ENCODE measurements around the gene ZP4. TPM values are rescaled to one million over a fixed set of nuclear protein-coding genes. Genes with fewer than 3 reads are reported as not detected.

ZP4 gene
- total and polyA plus RNA-seq, 2 of the 4 experiments (the other 2 are of a cell fraction), result not detected

DNA sequence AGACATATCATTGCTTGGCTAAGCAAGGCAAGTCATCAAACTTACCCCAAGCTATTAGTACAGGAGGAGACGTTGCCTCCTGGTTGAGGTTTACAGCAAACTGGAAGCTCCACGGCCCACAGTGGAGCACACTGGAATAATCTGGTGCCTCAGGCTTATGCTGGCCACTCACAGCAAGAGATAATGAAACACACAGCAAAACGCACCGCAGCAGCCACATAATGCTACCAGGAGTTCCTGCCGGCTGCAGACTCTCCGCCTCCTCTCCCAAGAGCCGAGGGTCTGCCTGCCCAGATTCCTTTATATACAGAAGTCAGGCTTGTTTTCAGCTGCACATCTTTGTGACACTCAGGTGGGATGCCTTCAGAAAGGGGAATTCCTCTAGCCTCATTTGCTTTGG, 306 bp downstream of the ZP4 start:
- Histone ChIP-seq H3K4me1 (ENCODE audit: control insufficient read depth, insufficient read depth, low read length) (no peaks in the 10 kb centered on the region), H3K56ac (ENCODE audit: extremely low read depth, insufficient read depth, low read length) (no peak overlapping the region), H4K91ac (ENCODE audit: insufficient read depth, low read depth, low read length) (no peak overlapping the region), H4K5ac (ENCODE audit: low read depth, low read length) (no peak overlapping the region), H3K4ac (ENCODE audit: low read depth, low read length) (no peak overlapping the region), H3K18ac (ENCODE audit: low read depth, low read length) (no peak overlapping the region), H2BK5ac (ENCODE audit: low read depth, low read length, poor library complexity, severe bottlenecking) (no peak overlapping the region), H2AK5ac (ENCODE audit: low read depth, low read length) (no peak overlapping the region), H2BK120ac (ENCODE audit: low read depth, low read length) (no peak overlapping the region), H3K36me3 (ENCODE audit: control insufficient read depth, insufficient read depth, low read length) (no peaks in the 10 kb centered on the region), H3K27me3 (ENCODE audit: control insufficient read depth, insufficient read depth, low read length) (no peaks in the 10 kb centered on the region), H2BK15ac (ENCODE audit: low read depth, low read length) (no peak overlapping the region), H4K20me1 (ENCODE audit: insufficient read depth, low read length) (no peaks in the 10 kb centered on the region), H4K8ac (ENCODE audit: low read depth in 2 of 2, low read length in 2 of 2) (no peak overlapping the region), H2AK9ac (replicated peaks; ENCODE audit: low read depth, low read length, poor library complexity) (no peak overlapping the region), H3K9me3 (ENCODE audit: control insufficient read depth, insufficient read depth, low read length) (peaks cover 5% of the 10 kb centered on the region; the same call in 1 of the 2 replicates), H3K79me1 (ENCODE audit: low read depth in 1 of 2, low read length in 2 of 2) (no peaks in the 10 kb centered on the region), H2BK20ac (ENCODE audit: low read depth, low read length) (no peak overlapping the region), H3K4me2 (ENCODE audit: low read depth, low read length) (no peak overlapping the region), H3K4me3 (ENCODE audit: insufficient read depth, low read depth, low read length) (no peak overlapping the region), H3K9ac (ENCODE audit: low read depth, low read length) (no peak overlapping the region), H3K27ac (ENCODE audit: insufficient read depth, low read length) (no peak overlapping the region), H2AFZ (replicated peaks; ENCODE audit: low read length, poor library complexity) (no peak overlapping the region), H3K14ac (replicated peaks; ENCODE audit: low read depth, low read length) (no peak overlapping the region), H3K9me1 (ENCODE audit: insufficient read depth, low read length) (no peaks in the 10 kb centered on the region), H3K23ac (ENCODE audit: low read depth, low read length) (no peak overlapping the region)
- POLR2A ChIA-PET (ENCODE audit: unreplicated experiment), result no interaction called here
- no peak for TF ChIP-seq FOS (IDR thresholded peaks at IDR 0.05; ENCODE audit: low read depth, low read length)
- no peak for TF ChIP-seq CHD1 (IDR thresholded peaks at IDR 0.05; ENCODE audit: low read depth, low read length)
- TF ChIP-seq RCOR1 (IDR thresholded peaks at IDR 0.05; ENCODE audit: insufficient replicate concordance, low read length), result no peak
- TF ChIP-seq, protein P1, sequence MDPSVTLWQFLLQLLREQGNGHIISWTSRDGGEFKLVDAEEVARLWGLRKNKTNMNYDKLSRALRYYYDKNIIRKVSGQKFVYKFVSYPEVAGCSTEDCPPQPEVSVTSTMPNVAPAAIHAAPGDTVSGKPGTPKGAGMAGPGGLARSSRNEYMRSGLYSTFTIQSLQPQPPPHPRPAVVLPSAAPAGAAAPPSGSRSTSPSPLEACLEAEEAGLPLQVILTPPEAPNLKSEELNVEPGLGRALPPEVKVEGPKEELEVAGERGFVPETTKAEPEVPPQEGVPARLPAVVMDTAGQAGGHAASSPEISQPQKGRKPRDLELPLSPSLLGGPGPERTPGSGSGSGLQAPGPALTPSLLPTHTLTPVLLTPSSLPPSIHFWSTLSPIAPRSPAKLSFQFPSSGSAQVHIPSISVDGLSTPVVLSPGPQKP (IDR thresholded peaks at IDR 0.05; ENCODE audit: borderline replicate concordance, low read depth, low read length), result no peak
- no peak for TF ChIP-seq RAD21 (IDR thresholded peaks at IDR 0.05; ENCODE audit: low read length)
- TF ChIP-seq CEBPB (IDR thresholded peaks at IDR 0.05; ENCODE audit: low read depth, low read length), result no peak
- TF ChIP-seq POLR2A (IDR thresholded peaks at IDR 0.05; ENCODE audit: low read depth, low read length), result no peak
- dilution Hi-C loops (cut with HindIII; ENCODE audit: low sequenced_read_pairs, unreplicated experiment) (no loop called here), in situ Hi-C loops (cut with MboI; ENCODE audit: low sequenced_read_pairs) (no loop called here), intact Hi-C loops (cut with micrococcal nuclease) (no loop called here)
- WGBS, 2 experiments (ENCODE audit: extremely low coverage in 2 of 2, insufficient read length in 1 of 2), result 80% methylated on average over 2 of the region's 7 CpGs; no CpG with 5 or more reads in 1 of the 2 experiments
- DNase-seq (no peak), ATAC-seq (ENCODE audit: low read depth) (no peak)
- BruUV-seq (replicated peaks), result no TSS peak
- CTCF ChIA-PET, result interaction anchor here (0.6 kb wide), 1 partner anchor 165 kb away, joined by 3 read pairs; no protein-coding TSS in a partner anchor

All from IMR-90 (cell line).